Myocyte (in vitro differentiated cells): ENCODE data around the gene FEM1C. TPM values are rescaled to one million over a fixed set of nuclear protein-coding genes. Genes with fewer than 3 reads are reported as not detected.

ENCODE experiments used
- DNase-seq: peaks from one replicate; pipeline ENCODE4 v3.0.0-alpha.2; 2012; ENCODE audit warnings: low read depth
- total RNA-seq: library from RNA; depleted of rRNA; stranded (reverse); fragments of >200 nt; gene quantifications from 2 replicates; pipeline ENCODE4 v1.2.3, GENCODE V29; 2014

FEM1C gene
- total RNA-seq, 1 donor from 2014 or later = 18.7 TPM

- no peak for DNase-seq
These were observed 20.3 kb downstream of the FEM1C start for GRCh38 chr5:115524199-115524847.

DNA sequence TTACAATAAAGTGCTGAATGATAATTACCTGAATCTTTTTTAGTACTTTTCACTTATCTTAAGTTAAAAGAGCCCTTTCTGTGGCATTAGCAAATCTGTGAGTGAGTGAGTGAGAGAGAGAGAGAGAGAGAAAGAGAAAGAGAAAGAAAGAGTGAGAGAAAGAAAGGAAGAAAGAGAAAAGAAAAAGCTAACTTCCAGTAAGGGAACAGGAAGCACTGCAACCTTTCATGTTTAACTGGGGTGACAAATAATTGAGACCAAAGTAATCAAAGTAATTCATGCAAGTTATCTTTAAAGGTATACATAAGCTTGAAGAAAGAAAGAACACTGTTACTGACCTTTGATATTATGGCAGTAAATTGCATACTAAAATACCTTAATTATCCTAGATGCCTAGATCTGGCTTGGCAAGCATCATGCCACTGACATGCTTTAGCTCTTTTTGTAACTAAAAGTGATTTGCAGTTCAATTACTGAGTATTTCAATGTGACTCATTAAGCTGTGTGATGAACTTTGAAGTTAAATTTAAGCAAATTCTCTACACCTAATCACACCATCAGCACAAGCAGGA, 21.7 kb downstream of the FEM1C start:
- DNase-seq = no peak

GRCh38 chr5:115520191-115520590, 24.4 kb downstream of the FEM1C start:
- no peak for DNase-seq

DNA sequence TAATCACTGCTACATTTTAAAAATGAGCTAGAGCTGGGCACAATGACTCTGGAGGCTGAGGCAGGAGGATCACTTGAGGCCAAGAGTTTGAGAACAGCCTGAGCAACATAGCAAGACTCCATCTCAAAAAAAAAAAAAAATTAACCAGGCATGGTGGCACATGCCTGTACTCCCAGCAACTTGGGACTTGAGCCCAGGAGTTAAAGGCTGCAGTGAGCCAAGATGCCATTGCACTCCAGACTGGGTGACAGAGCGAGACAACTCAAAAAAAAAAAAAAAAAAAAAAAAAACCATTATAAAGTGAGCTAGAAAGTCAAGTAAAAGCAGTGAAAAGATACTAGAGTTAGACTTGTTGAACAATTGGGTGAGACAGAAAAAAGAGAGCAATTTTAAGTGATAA, 28.2 kb downstream of the FEM1C start:
- DNase-seq = no peak

- no peak for DNase-seq
These were observed 30.4 kb downstream of the FEM1C start for GRCh38 chr5:115514220-115514619.

DNA sequence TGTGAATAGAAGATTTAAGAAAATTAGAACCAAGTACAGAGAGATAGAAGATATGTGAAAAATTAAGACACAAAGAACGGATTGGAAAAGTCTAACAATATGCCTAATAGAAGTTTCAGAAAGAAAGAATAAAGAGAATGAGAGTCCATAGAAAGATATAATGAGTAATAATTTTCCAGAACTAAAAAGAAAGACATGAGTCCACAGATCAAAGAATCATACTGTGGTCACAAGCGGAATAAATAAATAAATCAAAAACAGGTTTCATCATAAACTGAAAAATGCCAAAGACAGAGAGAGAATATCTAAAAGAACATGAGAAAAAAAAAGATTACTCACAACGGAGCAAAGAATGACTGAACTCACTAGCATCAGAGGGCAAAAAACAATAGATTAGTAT, 32.9 kb downstream of the FEM1C start:
- DNase-seq = no peak

GRCh38 chr5:115510145-115510645, 34.4 kb downstream of the FEM1C start:
- DNase-seq = no peak

- DNase-seq = no peak
These were observed 35.0 kb downstream of the FEM1C start for GRCh38 chr5:115509547-115509946.

DNA sequence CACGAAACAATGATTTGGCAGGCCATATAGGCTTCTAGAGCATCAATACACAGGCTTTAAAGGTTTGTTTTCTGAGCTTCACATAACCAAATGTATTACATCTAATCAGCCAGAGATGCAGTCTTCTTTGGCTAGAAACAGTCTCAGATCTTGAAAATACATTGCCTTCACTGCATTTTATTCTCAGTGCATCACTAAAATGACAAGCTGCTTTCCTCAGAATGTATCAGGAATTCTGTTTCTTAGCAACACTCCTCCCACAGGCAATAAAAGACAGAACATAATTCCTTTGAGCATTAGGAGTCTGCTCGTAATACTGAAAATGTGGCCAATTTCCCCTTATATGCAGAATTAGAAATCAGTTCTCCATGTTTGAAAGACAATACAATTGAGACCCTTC, 36.9 kb downstream of the FEM1C start:
- peak; percentile 50 for DNase-seq

DNA sequence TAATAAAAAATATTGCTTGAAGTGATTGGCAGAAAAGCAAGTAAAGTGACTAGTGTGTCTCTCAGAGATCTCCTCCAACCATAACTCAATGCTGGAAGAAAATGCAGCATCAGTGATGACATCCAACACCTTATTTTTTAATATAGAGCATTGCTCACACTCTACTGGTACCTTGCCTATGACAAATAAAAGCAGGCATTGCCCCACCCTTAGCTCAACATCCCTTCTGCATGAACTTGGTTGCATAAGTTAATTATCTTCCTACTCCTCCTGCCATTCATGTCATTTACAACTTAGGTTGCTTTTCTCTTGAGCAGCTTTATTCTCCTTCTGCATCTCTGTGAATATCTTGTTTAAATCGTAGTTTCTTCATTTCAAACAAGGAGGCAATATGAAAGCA, 41.2 kb downstream of the FEM1C start:
- no peak for DNase-seq

- no peak for DNase-seq
These were observed 42.9 kb downstream of the FEM1C start for GRCh38 chr5:115501464-115502210.

- DNase-seq = no peak
These were observed 44.4 kb downstream of the FEM1C start for GRCh38 chr5:115500225-115500624.

GRCh38 chr5:115496936-115497576, 47.5 kb downstream of the FEM1C start:
- no peak for DNase-seq

DNA sequence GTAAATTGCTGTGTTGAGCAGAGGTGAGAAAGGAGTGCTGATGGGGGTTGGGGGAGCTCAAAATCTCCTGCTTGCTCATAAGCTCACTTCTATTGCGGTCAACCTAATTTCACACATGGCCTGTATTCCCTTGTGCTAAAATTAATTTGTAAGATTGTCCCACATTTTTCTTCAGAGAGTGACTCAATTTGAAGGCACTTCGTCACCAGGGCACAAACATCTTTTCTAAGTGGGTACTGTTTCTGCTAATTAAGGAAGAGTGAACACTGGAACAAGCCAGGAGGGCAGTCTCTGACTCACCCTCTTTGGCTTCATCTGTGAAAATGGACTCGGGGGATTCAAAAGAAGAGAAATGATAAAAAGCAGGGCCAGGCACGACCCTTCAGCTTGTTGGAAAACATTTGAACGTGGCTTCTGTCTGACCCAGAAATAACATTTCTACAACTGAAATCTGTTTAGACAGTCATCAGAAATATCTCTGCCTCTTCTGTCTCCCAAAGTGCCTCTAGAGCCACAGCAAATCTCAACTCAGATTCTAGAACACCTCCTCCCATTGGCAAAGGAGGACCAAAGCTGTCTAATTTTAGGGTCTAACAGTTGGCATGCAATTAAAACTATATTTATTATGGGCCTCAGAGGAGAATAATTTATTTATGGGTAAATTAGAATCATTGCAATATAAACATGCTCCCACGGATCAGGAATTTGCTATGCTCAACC, 49.8 kb downstream of the FEM1C start:
- peak; percentile 55 for DNase-seq

DNA sequence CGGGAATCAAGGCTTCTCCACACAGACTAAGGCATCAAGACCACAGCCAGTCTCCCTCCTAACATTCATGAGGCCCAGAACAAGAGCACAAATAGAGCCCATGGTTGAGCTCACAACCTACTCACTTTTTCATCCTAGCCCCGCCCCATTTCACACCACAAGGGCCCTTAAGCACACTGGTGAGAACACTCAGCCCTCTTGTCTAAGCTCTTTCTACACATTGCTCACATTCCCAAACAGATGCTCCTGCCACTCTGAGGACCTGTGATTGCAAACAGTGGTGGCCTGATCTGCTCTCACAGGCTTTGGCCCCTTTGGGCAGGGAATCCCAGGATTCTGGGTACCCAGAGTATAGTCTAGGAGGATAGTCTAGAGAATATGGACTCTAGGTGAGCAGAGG, 54.0 kb downstream of the FEM1C start:
- DNase-seq = peak; percentile 56

- DNase-seq = no peak
These were observed 54.8 kb downstream of the FEM1C start for GRCh38 chr5:115489733-115490132.

- DNase-seq = no peak
These were observed 56.8 kb downstream of the FEM1C start for GRCh38 chr5:115487756-115488155.

DNA sequence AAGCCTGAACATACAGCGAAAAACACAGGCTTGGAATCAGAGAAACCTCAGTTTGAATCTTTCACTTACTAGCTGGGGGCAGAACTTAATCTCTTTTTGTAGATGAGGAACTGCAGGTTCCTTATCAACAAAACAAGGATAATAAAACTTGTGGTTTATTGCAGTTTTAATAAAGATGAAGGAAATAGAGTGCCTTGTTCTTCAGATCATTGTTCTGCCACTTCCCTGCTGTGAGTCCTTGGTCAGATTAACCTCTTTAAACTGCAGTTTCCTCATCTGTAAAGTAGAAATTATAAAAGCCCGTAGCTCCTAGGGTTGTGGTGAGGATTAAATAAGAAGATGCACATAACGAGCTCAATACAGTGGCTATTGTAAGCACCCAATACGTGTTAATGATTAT, 57.4 kb downstream of the FEM1C start:
- no peak for DNase-seq

DNA sequence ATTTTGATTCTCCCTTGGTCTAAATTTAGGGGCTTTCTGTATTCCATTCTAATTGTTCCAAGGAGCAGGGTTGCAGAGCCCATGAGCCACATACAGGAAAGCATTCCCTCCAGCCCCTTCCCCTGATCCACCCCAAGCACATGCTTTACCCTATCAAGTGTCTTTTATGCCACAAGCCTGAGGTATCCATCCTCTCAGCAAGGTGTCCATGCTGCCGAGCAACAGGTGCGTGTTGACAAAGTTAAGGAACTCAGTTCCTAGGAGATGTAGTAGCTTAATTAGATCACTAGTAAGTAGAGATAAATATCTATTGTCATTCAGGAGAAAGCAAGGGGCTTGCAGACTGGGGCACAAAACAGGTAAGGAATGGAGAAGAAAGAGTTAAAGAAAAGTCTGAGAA, 57.8 kb downstream of the FEM1C start:
- DNase-seq = no peak

DNA sequence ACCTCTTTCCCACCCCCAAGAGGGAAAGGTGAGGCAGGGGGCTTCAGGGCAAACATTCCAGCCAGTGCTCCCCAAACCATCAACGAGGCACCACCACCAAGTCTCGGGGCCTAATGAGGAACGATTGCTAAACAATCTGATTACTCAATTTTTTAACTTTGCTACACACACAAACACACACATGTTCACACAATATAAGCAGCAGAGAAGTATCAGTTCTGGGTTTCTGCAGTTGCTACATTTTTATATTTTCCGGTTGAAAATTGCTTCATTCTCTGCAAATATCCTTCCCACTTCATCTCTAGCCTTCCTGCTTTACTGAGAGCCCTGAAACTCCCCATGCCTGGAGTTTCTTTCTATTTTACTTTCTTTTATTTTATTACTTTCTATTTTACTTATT, 60.2 kb downstream of the FEM1C start:
- no peak for DNase-seq

- DNase-seq = no peak
These were observed 63.7 kb downstream of the FEM1C start for GRCh38 chr5:115480900-115481299.
